ENCODE data around the gene OPA1.

The OPA1 gene

GRCh38 chr3:193620057-193620456, 27.0 kb downstream of the OPA1 start:
- DNase-seq (ENCODE audit: low read depth) = no peak
- H3K4me3 ChIP-seq (ENCODE audit: control insufficient read depth, low read depth, low read length) = no peak overlapping the region
- no peak for TF ChIP-seq CTCF (IDR thresholded peaks at IDR 0.05; ENCODE audit: control insufficient read depth, insufficient read depth, low read depth, low read length, missing control alignments)

- no peak for DNase-seq (ENCODE audit: low read depth)
- no peak for TF ChIP-seq CTCF (IDR thresholded peaks at IDR 0.05; ENCODE audit: control insufficient read depth, insufficient read depth, low read depth, low read length, missing control alignments)
- no peak overlapping the region for H3K4me3 ChIP-seq (ENCODE audit: control insufficient read depth, low read depth, low read length)
These were observed 27.6 kb downstream of the OPA1 start for GRCh38 chr3:193620650-193621049.

GRCh38 chr3:193621127-193621526, 28.1 kb downstream of the OPA1 start:
- no peak for TF ChIP-seq CTCF (IDR thresholded peaks at IDR 0.05; ENCODE audit: control insufficient read depth, insufficient read depth, low read depth, low read length, missing control alignments)
- no peak overlapping the region for H3K4me3 ChIP-seq (ENCODE audit: control insufficient read depth, low read depth, low read length)

GRCh38 chr3:193630005-193630404, 37.0 kb downstream of the OPA1 start:
- no peak overlapping the region for H3K4me3 ChIP-seq (ENCODE audit: control insufficient read depth, low read depth, low read length)
- DNase-seq (ENCODE audit: low read depth) = no peak
- no peak for TF ChIP-seq CTCF (IDR thresholded peaks at IDR 0.05; ENCODE audit: control insufficient read depth, insufficient read depth, low read depth, low read length, missing control alignments)

More at GRCh38 chr3:193621127-193621526, 28.1 kb downstream of the OPA1 start:
- DNase-seq (ENCODE audit: low read depth) = no peak

- no peak overlapping the region for H3K4me3 ChIP-seq (ENCODE audit: control insufficient read depth, low read depth, low read length)
- no peak for TF ChIP-seq CTCF (IDR thresholded peaks at IDR 0.05; ENCODE audit: control insufficient read depth, insufficient read depth, low read depth, low read length, missing control alignments)
- DNase-seq (ENCODE audit: low read depth) = no peak
These were observed 44.8 kb downstream of the OPA1 start for GRCh38 chr3:193637831-193638230.

- H3K4me3 ChIP-seq (ENCODE audit: control insufficient read depth, low read depth, low read length) = no peak overlapping the region
- TF ChIP-seq CTCF (IDR thresholded peaks at IDR 0.05; ENCODE audit: control insufficient read depth, insufficient read depth, low read depth, low read length, missing control alignments) = no peak
- no peak for DNase-seq (ENCODE audit: low read depth)
These were observed 45.8 kb downstream of the OPA1 start for GRCh38 chr3:193638833-193639232.

GRCh38 chr3:193640165-193640715, 47.2 kb downstream of the OPA1 start:
- no peak for DNase-seq (ENCODE audit: low read depth)
- H3K4me3 ChIP-seq (ENCODE audit: control insufficient read depth, low read depth, low read length) = no peak overlapping the region
- no peak for TF ChIP-seq CTCF (IDR thresholded peaks at IDR 0.05; ENCODE audit: control insufficient read depth, insufficient read depth, low read depth, low read length, missing control alignments)

All from AG09309 (cell line).